ENCODE data around the gene TXNRD3.
"Not testable (repeated sequence)": the region's sequence is repeated elsewhere in the genome, so short reads cannot be mapped to it uniquely, and the experiment has no call there.

Gene TXNRD3

DNA sequence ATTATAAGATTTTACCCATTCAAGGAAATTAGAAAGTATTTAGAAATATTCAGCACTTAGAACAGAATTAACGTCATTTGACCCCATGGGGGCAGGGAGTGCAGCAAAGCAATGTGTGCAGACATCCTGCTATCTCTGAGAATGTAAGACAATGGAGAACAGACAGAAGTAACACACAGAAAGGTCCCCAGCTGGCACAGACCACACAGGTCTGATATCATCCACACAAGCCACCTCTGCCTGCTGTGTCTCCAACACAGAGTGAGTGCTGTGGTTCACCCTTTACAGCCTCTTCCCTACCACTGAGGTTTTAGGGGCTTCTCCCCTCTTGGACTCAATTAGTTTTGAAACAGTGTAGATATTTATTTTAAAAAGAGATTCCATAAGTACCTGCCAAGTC is 16.1 kb downstream of the TXNRD3 start:
- FAIRE-seq = no peak

DNA sequence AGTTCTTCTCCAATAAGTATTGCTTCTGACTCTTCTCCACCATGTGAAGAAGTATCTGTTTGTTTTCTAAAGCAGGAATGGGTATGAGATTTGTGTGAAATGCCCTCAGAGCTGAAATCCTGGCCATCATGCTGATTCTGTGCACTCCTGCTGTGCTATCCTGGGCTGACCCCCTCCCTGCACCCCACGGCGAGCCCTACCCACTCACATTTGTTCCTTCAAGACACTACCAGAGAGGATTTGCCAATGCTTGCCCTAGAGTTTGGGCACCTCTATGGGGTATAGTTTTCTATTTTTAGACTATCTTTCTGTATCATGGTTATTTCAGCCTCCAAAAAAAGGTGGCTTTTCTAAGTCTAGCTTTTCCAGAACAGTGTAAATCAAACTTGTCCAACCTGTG is 18.5 kb downstream of the TXNRD3 start:
- no peak for FAIRE-seq

DNA sequence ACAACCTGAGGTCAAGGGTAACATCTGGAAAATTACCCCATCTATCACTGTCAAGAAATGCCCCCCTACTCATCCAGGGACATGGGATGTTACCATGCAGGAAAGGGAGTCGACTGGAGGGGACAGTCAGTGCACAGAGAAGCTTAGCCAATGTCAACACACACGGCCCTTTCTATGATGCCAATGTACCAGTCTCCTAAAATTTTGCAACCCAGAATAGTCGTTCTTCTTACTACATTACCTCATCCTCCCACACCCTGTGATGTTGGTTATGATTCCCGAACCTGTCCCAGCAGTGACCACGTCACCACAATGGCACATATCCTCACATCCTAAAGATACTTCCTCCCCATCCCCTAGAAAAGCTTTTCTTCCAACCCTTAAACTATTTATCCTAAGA is 20.1 kb downstream of the TXNRD3 start:
- no peak for FAIRE-seq

DNA sequence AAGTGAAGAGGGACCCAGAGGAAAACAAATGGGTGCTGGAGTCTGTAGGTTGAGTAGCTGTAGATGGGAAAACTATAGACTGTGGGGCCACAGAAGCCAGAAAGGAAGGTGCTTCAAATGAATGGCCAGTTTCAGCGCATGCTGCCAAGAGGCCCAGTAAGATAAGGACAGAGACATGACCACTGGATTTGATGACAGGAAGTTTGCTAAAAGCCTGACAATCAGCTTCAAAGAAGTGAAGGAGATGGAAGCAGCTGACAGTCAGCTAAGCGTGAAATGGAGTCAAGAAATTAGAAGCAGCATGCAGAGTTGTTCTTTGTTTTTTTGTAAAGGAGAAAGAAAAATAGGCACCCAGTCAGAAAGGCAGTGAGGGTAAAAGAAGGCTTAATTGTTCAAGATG is 24.9 kb downstream of the TXNRD3 start:
- FAIRE-seq = no peak

DNA sequence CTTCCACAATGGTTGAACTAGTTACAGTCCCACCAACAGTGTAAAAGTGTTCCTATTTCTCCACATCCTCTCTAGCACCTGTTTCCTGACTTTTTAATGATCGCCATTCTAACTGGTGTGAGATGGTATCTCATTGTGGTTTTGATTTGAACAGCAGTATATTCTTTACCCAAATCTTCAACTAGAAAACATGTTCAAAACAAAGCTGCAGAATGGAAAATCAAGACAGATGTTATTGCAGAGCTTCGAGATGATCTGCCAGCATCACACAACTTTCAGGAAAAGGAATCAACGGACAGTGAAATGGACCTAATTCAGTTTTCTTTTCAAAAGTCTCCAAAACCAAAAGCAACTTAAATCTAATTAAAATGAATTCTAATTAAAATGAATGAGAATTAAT is 29.2 kb downstream of the TXNRD3 start:
- FAIRE-seq = not testable (repeated sequence)

DNA sequence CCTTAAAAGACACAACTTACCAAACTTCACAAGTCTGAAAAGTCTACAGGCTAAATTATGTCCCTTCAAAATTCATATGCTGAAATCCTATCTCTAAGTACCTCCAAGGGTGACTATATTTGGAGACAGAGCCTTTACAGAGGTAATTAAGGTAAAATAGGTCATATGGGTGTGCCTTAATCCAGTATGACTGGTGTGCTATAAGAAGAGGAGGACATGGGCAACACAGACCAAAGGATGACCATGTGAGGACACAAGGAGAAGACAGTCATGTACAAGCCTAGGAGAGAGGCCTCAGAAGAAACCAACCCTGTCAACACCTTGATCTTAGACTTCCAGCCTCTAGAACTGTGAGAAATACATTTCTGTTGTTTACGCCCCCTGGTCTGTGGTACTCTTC is 32.2 kb downstream of the TXNRD3 start:
- FAIRE-seq = no peak

DNA sequence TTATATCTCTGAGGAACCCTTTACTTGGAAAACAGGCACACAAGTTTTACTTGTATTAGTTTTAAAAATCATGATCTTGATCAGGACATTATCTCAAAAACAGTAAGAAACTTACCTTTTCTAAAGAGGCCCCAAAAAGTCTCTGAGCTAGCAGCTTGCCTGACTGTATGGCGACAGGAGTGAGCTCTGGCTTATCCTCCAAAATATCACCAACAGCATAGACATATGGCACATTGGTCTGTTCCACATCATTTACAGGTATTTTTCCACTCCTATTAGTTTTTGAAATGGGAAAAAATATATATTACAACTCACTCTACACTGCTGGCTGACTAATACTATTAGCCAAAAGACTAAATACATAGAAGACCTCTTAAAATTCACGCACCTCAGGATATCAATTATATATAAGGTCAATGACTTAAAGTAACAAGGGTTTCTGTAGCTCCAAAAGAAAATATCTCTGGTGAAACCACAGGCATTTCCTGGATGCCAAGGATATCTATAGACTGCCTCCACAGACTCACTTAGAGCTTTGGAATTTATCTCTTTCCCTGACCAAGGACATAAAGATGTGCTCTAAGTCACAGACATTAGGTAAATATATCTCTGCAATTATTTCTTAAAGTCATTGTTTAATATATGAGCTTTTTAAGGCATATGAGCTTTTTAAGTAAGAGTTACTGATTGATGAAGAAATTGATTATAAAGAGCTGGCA is 33.1 kb downstream of the TXNRD3 start:
- FAIRE-seq = no peak

DNA sequence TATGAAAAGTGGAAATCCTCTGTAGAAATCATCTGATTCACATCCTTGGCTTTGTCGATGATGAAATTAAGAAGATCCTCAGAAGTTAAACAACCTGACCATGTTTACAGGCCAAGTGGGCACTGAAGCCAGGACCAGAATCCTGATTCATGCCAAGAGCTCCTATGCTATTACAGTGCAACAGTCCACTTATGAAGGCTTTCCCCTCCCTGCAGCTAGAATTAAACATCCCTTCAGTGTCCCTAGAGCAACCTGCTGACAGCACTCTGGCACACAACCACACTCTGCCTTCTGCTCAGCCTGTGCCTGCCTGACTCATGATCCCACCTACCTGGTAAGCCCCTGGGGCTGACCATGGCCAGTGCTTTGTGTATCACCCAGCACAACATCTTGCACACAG is 33.8 kb downstream of the TXNRD3 start:
- no peak for FAIRE-seq

DNA sequence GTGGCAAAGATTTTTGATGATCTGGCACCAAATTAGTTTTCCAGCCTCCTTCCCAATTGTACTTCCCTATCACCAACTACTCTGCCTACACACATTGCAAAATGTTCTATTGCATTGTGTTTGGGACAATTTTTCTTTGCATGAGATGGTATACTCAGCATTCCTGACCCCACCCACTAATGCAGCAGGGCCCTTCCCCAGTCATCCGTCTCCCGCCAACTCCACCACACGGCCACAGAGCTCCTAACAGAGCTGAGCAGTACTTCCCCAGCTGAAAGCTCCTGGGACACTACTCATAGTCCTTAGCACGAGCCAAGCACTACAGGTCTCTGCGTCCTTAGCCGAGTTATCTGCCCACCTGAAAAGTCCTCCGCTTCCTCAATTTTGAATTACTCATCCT is 34.2 kb downstream of the TXNRD3 start:
- no peak for FAIRE-seq

DNA sequence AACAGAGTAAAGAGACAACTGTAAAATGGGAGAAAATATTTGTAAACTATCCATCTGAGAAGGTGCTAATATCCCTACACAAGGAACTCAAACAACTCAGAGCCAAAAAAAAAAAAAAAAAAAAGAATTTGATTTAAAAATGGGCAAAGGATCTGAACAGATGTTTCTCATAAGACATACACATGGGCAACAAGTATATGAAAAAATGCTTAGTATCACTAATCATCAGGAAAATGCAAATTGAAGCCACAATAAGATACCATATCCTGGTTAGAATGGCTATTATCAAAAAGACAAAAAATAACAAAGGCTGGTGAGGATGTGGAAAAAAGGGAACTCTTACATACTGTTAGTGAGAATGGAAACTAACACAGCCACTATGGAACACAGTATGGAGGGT is 36.2 kb downstream of the TXNRD3 start:
- no peak for FAIRE-seq

DNA sequence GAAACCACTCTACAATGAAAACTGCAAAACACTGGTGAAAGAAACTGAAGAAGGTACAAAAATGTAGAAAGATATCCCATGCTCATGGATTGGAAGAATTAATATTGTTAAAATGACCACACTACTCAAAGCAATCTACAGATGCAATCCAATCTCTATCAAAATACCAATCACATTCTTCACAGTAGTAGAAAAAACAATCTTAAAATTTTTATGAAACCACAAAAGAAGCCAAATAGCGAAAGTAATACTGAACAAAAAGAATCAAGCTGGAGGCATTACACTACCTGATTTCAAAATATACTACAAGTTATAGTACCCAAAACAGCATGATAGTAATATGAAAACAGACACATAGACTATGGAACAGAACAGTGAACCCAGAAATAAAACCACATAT is 36.9 kb downstream of the TXNRD3 start:
- FAIRE-seq = no peak

DNA sequence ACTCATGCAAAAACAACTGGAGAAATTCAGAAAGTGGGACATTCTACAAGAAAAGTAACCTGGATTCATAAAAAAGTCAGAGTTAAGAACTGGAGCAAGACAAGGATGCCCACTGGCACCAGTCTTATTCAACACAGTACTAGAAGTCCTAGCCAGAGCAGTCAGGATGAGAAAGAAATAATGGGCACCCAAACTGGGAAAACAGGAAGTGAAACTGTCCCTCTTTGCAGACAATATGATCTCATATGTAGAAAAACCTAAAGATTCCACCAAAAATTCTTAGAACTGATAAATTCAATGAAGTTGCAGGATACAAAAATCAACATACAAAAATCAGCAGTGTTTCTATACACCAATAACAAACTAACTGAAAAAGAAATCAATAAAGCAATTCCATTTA is 37.4 kb downstream of the TXNRD3 start:
- no peak for FAIRE-seq

DNA sequence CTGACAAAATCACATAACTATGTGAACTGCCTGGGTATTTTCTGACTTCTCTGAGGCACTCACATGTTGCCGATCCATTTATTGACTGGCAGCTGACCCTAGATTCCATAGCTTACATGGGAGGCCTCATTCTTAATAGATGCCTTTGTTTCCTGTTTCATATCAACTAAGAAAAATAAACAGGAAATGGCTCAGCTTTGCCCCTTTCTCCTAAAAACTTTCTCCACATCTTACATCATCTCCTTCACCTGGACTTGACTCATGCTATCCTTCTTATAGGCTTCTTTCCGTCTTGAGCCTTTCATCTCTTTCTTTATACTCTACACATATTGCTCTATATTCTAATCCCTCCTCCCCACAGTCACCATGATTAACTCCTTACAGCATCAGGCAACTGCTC is 38.0 kb downstream of the TXNRD3 start:
- no peak for FAIRE-seq

DNA sequence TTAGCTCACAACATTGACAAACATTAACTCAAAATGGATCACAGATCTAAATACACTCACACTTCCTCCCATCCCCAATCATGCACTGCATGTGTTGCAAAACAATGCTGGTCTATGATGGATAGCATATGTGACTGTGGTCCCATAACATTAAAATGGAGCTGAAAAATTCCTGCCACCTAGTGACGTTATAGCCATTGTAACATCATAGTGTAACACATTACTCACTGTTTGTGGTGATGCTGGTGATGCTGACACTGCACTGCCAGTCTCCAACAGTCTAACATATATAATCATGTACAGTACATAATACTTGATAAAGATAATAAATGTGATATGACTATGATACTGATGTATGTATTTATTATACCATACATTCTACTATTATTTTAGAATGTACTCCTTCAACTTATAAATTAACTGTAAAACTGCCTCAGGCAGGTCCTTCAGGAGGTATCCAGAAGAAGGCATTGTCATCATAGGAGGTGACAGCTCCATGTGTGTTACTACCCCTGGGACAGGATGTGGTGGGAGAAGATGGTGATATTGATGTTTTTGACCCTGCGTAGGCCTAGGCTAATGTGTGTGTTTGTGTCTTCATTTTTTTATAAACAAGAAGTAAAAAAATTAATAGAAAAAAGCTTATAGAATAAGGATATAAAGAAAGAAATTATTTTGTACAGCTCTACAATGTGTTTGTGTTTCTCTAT is 41.3 kb downstream of the TXNRD3 start:
- FAIRE-seq = no peak

DNA sequence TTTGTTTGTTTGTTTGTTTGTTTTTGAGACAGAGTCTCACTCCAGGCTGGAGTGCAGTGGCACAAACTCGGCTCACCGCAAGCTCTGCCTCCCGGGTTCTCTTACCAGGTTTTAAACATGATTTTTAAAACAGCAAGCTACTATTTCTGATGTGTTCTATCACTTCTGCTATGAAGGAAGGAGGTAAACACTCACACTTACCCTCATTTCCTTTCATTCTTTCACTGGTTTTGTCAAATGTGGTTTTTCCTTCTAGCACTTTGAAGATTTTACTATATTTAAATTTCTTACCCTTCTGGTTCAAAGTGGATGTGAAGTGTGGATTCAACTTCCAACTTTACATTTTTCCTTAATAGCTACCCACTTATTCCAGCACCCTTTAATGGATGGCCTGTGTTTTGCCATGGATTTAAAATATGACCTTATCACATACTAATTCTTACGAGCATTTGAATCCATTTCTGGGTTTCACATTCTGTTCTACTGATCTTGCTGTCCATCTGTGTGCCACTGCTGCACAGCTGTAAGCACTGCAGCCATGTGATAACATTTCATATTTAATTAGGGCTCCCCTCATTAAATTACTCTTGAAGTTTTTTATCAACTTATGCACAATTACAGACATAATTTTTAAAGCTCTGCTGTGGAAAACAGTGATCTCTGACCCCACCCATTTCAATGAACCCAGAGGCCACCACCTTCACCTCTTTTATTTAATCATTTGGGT is 42.3 kb downstream of the TXNRD3 start:
- FAIRE-seq = no peak

DNA sequence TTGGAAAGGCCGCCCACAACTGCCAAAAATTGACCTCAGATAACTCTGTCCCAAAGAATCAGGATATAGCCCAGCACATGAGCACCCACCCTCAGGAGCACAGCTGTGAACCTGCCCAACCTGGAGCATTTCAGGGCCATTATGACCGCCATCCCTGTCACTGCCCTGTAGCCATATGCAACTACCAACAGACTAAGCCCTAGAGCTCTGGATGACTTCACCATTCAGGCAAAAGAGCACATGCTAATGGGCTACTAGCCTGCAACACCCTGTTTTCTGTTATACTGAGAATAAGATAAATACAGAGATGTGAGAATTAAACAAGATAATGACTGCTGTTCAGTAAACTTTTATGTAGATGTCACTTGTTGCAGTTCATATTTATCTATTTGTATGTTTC is 45.0 kb downstream of the TXNRD3 start:
- no peak for FAIRE-seq

DNA sequence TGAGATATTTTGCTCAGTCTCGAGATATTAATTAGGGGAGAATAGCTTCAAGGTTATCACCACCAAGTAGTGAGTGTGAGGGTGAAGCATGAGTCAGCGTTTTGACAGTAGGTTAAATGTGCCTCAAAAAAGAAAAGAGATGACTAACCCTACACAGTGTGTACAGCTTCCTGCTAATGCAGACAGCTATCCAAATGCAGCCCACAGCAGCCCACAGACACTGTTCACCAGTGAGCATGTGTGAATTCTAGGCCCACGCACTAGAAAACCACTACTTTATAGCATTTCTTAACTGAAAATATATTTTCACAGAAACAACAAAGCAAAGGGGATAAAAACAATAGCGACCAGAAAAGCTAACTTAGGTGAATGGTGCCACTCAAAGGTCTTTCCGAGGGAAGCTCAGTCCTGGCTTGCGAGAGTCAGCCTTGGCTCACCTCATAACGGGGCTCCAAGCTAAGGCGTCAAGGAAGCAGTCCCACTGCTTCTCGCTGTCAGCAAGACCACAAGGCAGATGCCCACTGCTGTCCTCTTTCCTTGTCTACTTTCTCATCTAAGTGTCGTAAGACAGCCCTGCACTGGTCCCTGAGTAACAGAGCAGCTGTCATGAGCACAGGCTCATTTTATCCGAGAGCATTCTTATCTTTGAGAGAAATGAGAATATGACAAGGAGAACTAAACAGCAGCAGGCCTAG is 47.6 kb downstream of the TXNRD3 start:
- FAIRE-seq = no peak

DNA sequence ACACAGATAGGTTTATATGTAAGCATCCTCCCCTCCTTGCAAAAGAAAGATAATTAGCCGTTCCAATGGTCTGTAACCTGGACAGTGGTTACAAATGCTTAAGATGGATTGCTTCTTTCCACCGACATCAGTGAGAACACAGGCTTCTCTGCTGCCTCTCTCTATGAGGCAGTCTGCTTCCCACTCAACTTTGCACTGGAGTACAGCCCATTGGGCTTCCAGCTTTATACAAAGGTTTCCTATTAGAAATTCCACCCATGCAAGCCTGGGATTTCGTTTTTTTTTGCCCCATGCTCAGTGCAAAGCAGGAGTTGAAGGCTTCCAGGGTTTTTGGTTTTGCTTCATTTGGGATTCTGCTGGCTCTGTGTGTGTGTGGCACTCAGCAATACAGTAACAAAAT is 48.9 kb downstream of the TXNRD3 start:
- FAIRE-seq = no peak

DNA sequence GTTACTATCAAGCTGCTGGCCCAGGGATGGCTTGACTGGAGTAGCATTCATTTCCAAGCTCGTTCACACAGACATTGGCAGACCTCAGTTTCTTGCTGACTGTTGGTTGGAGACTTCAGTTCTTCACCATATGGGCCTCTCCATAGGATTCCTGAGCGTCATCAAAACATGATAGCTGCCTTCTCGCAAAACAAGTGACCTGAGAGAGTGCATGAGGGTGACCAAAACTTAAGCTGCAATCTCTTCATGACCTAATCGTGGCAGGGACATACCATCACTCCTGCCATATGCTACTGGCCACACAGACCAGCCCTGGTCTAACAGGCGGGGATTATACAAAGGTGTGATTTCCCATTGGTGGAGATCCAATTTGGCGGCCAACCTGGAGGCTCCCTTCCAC is 50.2 kb downstream of the TXNRD3 start:
- no peak for FAIRE-seq

DNA sequence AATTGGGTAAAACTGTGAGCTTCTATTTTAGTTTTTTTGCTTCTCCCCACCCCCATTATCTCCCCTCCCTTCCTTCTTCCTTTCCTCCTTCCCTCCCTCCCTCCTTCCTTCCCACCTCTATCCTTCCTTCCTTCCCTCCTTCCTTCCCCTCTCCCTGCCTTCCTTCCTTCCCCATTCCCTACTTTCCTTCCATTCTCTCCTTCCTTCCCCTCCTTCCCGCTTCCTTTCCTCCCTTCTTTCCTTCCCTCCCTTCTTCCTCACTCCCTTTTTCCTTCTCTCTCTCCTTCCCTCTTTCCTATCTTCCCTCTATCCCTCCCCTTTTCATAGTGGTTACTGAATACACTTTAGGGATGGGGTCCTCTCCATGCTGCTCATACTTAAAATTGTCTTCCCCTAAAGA is 55.8 kb downstream of the TXNRD3 start:
- FAIRE-seq = no peak

DNA sequence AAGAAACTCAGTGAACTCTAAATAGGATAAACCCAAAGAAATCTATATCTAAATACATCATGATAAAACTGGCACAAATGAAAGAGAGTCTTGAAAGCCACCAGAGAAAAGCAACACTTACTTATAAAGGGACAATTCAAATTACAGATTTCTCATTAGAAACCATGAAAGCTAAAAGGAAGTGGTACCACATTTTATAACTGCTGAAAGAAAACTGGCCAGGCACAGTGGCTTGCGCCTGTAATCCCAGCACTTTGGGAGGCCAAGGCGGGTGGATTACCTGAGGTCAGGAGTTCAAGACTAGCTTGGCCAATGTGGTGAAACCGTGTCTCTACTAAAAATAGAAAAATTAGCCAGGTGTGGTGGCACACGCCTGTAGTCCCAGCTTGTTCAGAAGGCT is 59.4 kb downstream of the TXNRD3 start:
- not testable (repeated sequence) for FAIRE-seq

DNA sequence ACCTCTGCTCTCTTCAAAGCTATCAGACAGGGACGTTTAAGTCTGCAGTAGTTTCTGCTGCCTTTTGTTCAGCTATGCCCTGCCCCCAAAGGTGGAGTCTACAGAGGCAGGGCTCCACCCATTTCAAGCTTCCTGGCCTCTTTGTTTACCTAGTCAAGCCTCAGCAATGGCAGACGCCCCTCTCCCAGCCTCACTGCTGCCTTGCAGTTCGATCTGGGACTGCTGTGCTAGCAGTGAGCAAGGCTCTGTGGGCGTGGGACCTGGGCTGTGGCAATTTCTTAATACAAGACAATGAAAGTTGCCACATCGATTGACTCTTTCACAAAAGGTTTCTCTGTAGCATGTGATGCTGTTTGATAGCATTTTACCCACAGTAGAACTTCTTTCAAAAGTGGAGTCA is 63.4 kb downstream of the TXNRD3 start:
- FAIRE-seq = not testable (repeated sequence)

DNA sequence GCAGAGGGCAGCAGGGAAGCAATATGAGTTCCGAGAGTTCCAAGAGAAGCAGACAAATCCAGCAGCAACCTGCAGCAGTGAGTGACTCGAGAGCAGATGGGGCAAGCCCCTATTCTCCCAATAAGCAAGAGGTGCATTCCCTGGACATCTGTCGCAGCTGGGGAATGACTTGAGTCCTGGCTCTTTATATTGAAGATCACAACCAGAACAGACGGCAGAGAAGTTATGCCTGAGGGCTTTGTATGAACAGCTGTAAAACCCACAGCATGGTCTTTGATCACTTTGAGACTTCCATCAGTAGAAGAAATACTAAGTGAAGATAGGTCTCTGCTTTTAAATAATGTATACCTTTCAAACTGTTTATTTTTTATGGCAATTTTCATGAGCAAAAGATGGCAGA is 72.6 kb downstream of the TXNRD3 start:
- FAIRE-seq = no peak

DNA sequence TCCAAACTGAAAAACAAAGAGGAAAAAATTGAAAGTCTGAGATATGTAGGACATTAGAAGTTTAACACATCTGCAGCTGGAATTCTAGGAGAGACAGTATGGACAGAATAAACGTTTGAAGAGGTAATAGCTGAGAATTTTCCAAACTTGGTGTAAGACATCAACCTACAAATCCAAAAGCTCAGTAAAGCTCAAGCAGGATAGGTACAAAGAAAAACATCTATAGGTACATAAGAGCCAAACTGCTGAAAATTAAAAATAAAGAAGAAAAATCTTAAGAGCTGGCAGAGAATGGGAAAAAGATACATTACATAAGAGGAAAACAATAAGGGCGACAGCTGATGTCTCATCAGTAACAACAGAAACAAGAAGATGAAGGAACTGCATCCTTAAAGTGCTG is 73.4 kb downstream of the TXNRD3 start:
- no peak for FAIRE-seq

Data from TTC549 (cell line).